ENCODE measurements around the gene PBRM1. TPM values are rescaled to one million over a fixed set of nuclear protein-coding genes. Genes with fewer than 3 reads are reported as not detected.

PBRM1 gene
- total RNA-seq, 4 donors from 2014 or later, result 111 to 165 (median 125) TPM

- H3K27ac ChIP-seq, result peak overlapping the region; percentile 80 to 90 (median 81)
- H3K27me3 ChIP-seq, result no peaks in the 10 kb centered on the region
- 2 to 3% methylated on average over 17 to 18 of the region's 22 CpGs for WGBS, 2 donors
- H3K9me3 ChIP-seq, result no peaks in the 10 kb centered on the region
- DNase-seq, result peak; percentile 32 to 53
- TF ChIP-seq POLR2A (IDR thresholded peaks at IDR 0.05) (peak in 1 of 2 donors; percentile 0), CTCF (IDR thresholded peaks at IDR 0.05) (no peak)
- intact Hi-C loops (cut with DNase I), result no loop called here
- H3K4me1 ChIP-seq, result peaks cover 16 to 37% of the 10 kb centered on the region in 2 donors
- H3K4me3 ChIP-seq (replicated peaks in 1 of 3), result peak overlapping the region; percentile 63 to 97 (median 88)
- H3K36me3 ChIP-seq, result peaks cover 0 to 4% of the 10 kb centered on the region in 2 donors
Measured at GRCh38 chr3:52704611-52705437, 19.1 kb upstream of the PBRM1 start.

DNA sequence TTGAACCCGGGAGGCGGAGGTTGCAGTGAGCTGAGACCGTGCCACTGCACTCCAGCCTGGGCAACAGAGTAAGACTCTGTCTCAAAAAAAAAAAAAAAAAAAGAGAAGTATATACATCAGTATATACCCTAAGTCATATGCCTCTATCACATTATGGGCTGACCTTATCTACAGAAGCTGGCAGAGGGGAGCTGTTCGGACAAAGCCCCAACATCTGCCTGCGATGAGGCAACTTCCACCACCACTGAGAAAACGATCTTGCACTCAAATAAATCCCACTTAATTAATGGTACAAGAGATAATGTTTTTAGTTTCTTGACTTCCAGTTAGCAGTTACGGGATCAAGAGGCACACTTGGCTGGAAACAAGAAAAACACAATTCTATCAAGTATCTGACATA lies 17.6 kb upstream of the PBRM1 start:
- intact Hi-C loops (cut with DNase I), result no loop called here
- peaks cover under 1 to 9% of the 10 kb centered on the region in 2 donors for H3K36me3 ChIP-seq
- TF ChIP-seq CTCF (IDR thresholded peaks at IDR 0.05) (no peak), POLR2A (IDR thresholded peaks at IDR 0.05) (no peak)
- H3K9me3 ChIP-seq, result no peaks in the 10 kb centered on the region
- 54 to 58% methylated on average over 7 of the region's 7 CpGs for WGBS, 2 donors
- no peaks in the 10 kb centered on the region for H3K27me3 ChIP-seq
- no peak overlapping the region for H3K4me3 ChIP-seq (replicated peaks in 1 of 3)
- peak overlapping the region; percentile 63 to 90 (median 72) for H3K27ac ChIP-seq
- DNase-seq, result no peak
- H3K4me1 ChIP-seq, result peaks cover 16 to 37% of the 10 kb centered on the region in 2 donors

GRCh38 chr3:52697632-52697965 lies 11.9 kb upstream of the PBRM1 start:
- Histone ChIP-seq H3K9me3 (no peaks in the 10 kb centered on the region), H3K27ac (no peak overlapping the region), H3K4me3 (replicated peaks in 1 of 3) (no peak overlapping the region), H3K36me3 (peaks cover 49 to 50% of the 10 kb centered on the region in 2 donors), H3K4me1 (peaks cover 0 to 7% of the 10 kb centered on the region in 2 donors), H3K27me3 (no peaks in the 10 kb centered on the region)
- TF ChIP-seq POLR2A (IDR thresholded peaks at IDR 0.05), result no peak
- no peak for TF ChIP-seq CTCF (IDR thresholded peaks at IDR 0.05)
- intact Hi-C loops (cut with DNase I), result no loop called here
- no peak for DNase-seq
- 97% methylated on average over 4 of the region's 4 CpGs for WGBS, 2 donors

DNA sequence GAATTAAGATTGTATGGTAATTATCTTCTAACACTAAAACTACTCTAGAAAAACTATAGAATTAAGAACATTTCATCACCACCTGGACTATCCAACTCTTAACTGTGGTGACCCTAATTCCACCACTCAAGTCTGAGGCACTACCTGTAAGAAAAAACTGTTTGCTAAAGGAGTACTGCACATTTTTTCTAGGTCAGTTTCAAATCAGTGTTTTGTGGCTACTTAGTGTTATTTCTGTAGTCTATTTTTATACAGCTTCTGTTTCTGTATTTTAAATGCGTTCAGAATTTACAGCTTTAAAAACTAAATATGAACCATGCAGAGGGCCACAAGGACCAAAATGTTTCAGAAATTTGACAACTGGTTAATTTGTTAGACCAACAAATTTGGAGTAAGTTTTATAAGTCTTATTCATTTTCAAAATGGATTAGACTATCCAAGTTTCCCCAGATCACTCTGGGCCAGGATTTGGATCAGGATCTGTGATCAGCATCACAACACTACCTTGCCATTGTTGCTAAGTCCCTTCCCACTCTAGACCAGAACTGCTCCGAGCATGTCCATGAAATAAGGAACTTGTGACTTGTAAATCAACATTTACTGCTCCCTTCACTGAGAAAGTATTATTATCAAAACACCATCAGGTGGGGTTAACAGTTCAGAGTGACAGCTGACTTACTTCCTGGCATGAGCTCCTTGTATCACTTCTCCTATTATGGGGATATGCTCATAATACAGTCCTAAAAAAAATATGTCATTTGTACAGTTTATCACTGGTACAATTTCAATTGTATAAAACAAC lies 11.3 kb upstream of the PBRM1 start:
- H3K9me3 ChIP-seq, result no peaks in the 10 kb centered on the region
- TF ChIP-seq POLR2A (IDR thresholded peaks at IDR 0.05), result no peak
- TF ChIP-seq CTCF (IDR thresholded peaks at IDR 0.05), result no peak
- intact Hi-C loops (cut with DNase I), result no loop called here
- H3K4me3 ChIP-seq (replicated peaks in 1 of 3), result no peak overlapping the region
- H3K27me3 ChIP-seq, result no peaks in the 10 kb centered on the region
- no peak overlapping the region for H3K27ac ChIP-seq
- H3K36me3 ChIP-seq, result peaks cover 54% of the 10 kb centered on the region in 2 donors
- 83 to 89% methylated on average over 2 of the region's 2 CpGs for WGBS, 2 donors
- no peak for DNase-seq
- peaks cover 0 to 2% of the 10 kb centered on the region in 2 donors for H3K4me1 ChIP-seq

All from thyroid gland (tissue), 4 donors.